GM18505 (cell line): Measurements from ENCODE around the gene SLC52A3.

Experiments
- ATAC-seq: cut with Tn5 transposase; IDR thresholded peaks from one replicate; pipeline ENCODE4 v1.9.1; 2021; ENCODE audit not compliant: unreplicated experiment
- POLR2A ChIP-seq: IDR thresholded peaks from 4 replicates; pipeline ENCODE4 v1.6.1; 2011; ENCODE audit warnings: borderline replicate concordance; ENCODE audit not compliant: insufficient read depth, insufficient read length; ENCODE audit errors: extremely low read depth

Gene SLC52A3

GRCh38 chr20:754904-755303 is 13.4 kb downstream of the SLC52A3 start:
- ATAC-seq, result no peak

GRCh38 chr20:753897-754635 is 14.2 kb downstream of the SLC52A3 start:
- no peak for TF ChIP-seq POLR2A
- no peak for ATAC-seq

More at GRCh38 chr20:754904-755303, 13.4 kb downstream of the SLC52A3 start:
- TF ChIP-seq POLR2A, result no peak

GRCh38 chr20:753136-753535 is 15.2 kb downstream of the SLC52A3 start:
- no peak for TF ChIP-seq POLR2A
- no peak for ATAC-seq

GRCh38 chr20:752291-752690 is 16.0 kb downstream of the SLC52A3 start:
- TF ChIP-seq POLR2A, result no peak
- ATAC-seq, result no peak

- no peak for TF ChIP-seq POLR2A
Measured at GRCh38 chr20:751761-752160, 16.5 kb downstream of the SLC52A3 start.

GRCh38 chr20:750801-751200 is 17.5 kb downstream of the SLC52A3 start:
- TF ChIP-seq POLR2A, result no peak
- ATAC-seq, result no peak

More at GRCh38 chr20:751761-752160, 16.5 kb downstream of the SLC52A3 start:
- ATAC-seq, result no peak

GRCh38 chr20:745683-746301 is 22.5 kb downstream of the SLC52A3 start:
- TF ChIP-seq POLR2A, result no peak
- ATAC-seq, result no peak

GRCh38 chr20:742156-742555 is 26.1 kb downstream of the SLC52A3 start:
- ATAC-seq, result no peak
- no peak for TF ChIP-seq POLR2A

GRCh38 chr20:741620-742019 is 26.7 kb downstream of the SLC52A3 start:
- no peak for ATAC-seq
- TF ChIP-seq POLR2A, result no peak

GRCh38 chr20:740162-740561 is 28.1 kb downstream of the SLC52A3 start:
- no peak for ATAC-seq
- no peak for TF ChIP-seq POLR2A

- no peak for ATAC-seq
- no peak for TF ChIP-seq POLR2A
Measured at GRCh38 chr20:739736-740135, 28.6 kb downstream of the SLC52A3 start.

GRCh38 chr20:733861-734260 is 34.4 kb downstream of the SLC52A3 start:
- TF ChIP-seq POLR2A, result no peak
- no peak for ATAC-seq

GRCh38 chr20:732727-733126 is 35.6 kb downstream of the SLC52A3 start:
- no peak for TF ChIP-seq POLR2A
- no peak for ATAC-seq

GRCh38 chr20:731891-732560 is 36.3 kb downstream of the SLC52A3 start:
- no peak for ATAC-seq
- no peak for TF ChIP-seq POLR2A

- no peak for ATAC-seq
- no peak for TF ChIP-seq POLR2A
Measured at GRCh38 chr20:730005-730404, 38.3 kb downstream of the SLC52A3 start.
